Measurements from ENCODE around the gene ERO1A.

Gene ERO1A

GRCh38 chr14:52599974-52600373, 95.4 kb downstream of the ERO1A start:
- no peak for DNase-seq

- DNase-seq, result no peak
Observed at GRCh38 chr14:52598568-52598967, 96.8 kb downstream of the ERO1A start.

GRCh38 chr14:52596861-52597260, 98.5 kb downstream of the ERO1A start:
- DNase-seq, result no peak

- no peak for DNase-seq
Observed at GRCh38 chr14:52596320-52596719, 99.0 kb downstream of the ERO1A start.

- no peak for DNase-seq
Observed at GRCh38 chr14:52590318-52590717, 105.0 kb downstream of the ERO1A start.
